Stimulated activated CD4-positive, alpha-beta T cell treated with anti-CD3 and anti-CD28 coated beads, Interleukin-4, amount 100 ng/mL, for 1 hour (primary cell): Measurements from ENCODE around the gene CDY2A.
"Not testable (repeated sequence)": the region's sequence is repeated elsewhere in the genome, so short reads cannot be mapped to it uniquely, and the experiment has no call there.

Experiments
- DNase-seq: peaks from one replicate; pipeline ENCODE4 v3.0.0-alpha.2; 2020

CDY2A gene, protein sequence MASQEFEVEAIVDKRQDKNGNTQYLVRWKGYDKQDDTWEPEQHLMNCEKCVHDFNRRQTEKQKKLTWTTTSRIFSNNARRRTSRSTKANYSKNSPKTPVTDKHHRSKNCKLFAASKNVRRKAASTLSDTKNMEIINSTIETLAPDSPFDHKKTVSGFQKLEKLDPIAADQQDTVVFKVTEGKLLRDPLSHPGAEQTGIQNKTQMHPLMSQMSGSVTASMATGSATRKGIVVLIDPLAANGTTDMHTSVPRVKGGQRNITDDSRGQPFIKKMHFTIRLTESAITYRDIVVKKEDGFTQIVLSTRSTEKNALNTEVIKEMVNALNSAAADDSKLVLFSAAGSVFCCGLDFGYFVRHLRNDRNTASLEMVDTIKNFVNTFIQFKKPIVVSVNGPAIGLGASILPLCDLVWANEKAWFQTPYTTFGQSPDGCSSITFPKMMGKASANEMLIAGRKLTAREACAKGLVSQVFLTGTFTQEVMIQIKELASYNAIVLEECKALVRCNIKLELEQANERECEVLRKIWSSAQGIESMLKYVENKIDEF

DNA sequence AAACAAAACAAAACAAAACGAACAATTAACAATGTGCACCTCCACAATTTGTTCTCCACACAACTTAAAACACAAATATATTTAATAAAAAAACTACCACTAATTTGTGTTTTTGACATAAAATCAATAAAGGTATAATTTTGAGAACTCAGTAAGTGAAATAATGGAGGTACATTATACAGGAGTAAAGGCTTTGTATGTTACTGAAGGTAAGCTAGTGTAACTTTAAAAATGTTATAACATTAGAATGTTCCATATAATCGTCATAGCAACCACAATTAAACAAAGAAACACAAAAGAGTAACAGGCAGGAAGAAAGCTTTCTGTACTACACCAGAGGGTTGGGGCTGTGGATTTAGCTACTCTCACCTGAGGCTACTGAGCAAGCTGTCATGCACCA is at the start of gene CDY2A:
CDY2A (plus strand) TSS at position 301 of the 400 bp plus-strand sequence. CDS start 328 bp downstream, outside the sequence.
- DNase-seq: not testable (repeated sequence)

DNA sequence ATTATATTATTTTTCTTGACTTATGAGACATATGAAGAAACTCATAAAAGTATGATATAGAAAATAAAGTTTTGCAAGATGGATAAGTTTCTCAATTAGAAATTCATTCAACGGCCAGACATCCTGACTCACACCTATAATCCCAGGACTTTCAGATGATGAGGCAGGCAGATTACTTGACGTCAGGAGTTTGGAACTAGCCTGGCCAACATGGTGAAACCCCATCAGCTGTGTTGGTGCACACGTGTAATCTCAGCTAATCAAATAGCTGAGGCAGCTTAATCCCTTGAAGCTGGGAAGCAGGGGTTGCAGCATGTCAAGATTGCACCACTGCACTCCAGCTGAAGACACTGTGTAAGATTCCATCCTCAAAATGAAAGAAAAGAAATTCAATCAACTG is 28.0 kb upstream of the CDY2A start:
- DNase-seq: not testable (repeated sequence)

DNA sequence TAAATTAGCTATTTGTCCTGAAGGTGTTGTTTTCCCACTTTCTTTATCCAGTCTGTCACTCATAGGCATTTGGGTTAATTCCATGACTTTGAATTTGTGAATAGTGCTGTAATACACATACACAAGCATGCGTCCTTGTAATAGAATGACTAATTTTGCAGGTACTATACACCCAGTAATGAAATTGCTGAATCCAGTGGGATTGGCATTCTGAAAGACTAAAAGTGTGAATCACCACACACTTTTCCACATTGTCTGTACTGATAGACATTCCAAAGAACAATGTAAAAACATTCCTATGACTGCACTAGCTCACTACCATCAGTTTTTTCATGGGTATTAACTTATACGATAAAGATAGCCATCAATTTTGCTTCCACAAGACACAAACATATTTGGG is 27.3 kb upstream of the CDY2A start:
- DNase-seq: not testable (repeated sequence)

DNA sequence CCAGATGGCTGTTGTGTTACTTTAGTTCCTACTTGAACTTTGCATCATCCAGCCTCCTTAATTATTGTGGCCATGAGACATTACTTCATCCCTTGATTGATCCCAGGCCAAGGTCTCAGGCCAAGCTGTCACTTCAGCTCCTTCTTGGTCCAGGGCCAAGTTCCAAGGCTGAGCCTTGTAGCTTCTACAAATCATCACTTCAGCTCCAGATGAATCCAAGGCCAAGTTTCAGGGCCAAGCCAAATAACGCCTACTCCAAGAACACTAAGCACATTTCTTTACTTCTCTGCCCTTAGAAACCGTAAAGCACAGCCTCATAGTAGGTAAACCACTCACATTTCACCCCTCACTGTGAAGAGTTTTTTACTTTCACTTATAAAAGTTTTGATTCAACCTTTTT is 1.7 kb upstream of the CDY2A start:
- DNase-seq: not testable (repeated sequence)

DNA sequence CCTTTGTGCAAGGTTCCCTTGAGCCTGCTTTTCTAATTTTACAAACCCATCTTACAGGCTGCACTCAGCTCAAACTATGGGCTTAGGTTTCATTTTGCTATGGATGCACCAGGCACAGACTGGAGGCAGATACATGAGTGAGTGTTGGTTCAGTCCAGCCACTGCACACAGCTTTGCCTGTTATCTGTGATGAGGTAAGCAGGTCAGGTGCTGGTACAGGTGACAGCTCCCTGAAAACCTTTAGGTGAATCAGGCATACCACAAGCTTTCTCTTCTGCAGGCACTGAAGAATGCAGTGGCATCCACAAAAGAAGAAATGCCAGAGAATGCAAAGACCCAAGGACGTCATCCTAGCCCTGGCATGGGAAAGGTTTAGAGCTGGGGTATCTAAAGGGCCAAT is 3.3 kb downstream of the CDY2A start:
- not testable (repeated sequence) for DNase-seq

DNA sequence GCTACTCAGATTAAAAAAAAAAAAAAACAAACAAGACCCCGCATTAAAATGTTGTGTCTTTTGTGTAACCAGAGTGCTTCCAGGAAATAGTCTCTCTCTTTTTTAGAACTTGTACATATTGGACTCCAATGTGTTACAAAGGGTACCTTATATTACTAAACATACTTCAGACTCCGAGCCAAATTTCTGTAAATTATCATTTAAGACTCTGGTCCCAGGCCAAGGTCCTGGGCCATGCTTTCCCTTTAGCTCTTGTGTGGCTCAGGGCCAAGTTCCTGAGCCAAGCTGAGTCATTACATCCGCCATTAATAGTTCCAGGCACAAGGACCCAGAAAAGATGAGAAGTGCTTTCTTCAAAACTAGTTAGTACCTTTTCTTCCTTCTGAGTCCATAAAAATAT is 4.6 kb downstream of the CDY2A start:
- DNase-seq: not testable (repeated sequence)

DNA sequence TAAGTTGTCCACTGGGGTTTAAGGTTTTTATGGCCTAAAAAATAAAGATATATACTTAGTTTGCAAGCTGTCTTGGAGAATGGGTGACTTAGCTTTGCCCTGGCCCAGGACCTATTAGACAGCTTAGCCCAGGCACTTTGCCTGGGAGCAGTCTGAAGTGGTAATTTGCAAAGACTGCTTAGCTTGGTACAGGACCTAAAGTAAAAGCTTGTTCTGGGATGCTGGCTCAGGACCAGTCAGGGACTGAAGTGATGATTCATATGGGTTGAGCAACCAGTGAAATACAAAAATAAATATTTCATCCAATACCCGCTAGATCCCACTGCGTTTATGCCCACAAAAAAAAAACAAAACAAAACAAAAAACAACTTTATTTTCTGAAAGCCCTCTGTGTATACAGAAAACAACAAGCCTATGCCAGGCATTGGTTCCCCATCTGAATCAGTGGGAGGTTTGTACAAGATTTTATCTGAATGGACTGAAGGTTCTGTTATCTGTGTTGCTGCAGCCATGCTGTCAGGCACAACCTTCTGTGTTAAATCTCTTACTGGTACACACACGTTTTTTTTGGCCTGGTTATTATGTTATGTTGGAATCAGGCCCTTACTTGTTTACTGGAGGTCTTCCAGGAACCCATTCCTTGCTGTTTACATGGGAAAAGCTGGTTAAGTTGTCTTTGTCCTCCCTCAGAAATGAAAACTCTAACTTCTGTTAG is 8.7 kb downstream of the CDY2A start:
- not testable (repeated sequence) for DNase-seq

DNA sequence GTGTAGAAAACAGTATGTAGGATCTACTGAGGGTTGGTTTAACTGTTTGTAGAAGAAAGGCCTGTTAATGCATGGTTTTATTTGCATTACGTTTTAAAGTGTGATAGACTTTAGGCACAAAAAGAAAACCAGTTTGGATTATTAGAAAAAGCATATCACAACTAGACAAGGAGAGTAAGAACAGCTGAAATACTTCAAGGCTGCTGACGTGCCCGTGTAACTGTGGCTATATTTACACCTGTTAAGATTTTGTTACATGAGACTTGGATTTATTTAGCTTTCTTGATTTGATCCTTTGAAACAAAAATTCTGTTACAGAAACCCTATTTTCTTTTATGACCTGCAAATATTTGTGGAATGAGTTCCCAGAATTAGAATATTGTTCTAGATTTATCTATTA is 9.3 kb downstream of the CDY2A start:
- not testable (repeated sequence) for DNase-seq

DNA sequence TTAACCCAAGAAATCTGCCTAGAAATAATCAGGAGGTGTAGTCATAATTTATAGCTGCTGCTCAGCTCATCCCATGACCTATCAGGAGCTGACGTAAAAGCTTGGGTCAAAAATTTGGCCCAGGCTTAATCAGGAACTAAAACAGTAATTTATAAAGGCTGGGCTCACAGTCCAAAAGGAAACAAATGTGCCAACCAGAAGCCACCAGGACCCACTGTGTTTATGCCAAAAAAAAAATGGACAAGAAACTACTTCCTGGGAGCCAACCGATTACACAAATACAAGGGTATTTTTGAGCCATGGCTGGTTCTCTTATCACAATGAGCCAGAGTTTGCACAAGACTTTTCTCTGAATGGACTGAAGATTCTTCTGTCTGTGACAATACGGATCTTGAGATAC is 19.4 kb downstream of the CDY2A start:
- DNase-seq: not testable (repeated sequence)

DNA sequence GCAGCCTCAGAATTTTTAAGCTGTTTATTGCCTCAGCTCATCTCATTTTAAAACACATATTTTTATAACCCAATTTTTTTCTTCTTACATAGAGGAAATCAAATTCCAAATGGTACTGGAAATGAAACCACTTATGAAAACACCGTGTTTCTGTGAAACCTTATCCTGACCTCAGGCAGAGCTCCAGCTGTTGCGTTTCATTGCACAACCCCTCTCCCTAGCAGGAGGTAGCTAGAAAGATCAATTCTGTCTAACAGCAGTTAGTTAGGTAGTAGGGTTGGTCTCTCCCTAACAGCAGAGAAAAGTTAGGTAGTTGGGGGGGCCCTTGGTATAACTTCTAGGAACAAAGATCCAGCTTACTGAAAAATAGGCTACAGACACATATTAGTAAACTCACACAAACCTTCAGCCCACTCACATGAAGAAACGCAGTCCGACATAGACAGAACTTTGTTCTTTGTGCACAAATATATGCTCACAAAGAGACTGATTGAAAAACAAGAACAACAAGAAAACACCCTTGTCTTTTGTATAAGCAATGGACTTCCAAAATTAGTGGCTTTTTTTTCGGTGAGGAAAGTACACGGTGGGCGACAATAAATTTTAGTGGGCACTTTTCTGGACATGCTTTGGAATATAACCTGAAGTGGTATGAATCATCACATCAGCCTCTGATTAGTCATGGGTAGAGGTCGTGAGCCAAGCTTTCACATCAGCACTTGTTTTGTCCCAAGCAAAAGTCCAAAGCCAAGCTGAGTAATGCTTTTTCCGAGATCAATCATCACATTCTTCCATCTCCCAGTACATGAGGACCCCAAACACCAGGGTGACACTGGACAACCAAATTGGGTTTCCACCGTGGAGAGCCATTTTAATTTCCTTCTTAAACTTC is 22.8 kb downstream of the CDY2A start:
- not testable (repeated sequence) for DNase-seq

DNA sequence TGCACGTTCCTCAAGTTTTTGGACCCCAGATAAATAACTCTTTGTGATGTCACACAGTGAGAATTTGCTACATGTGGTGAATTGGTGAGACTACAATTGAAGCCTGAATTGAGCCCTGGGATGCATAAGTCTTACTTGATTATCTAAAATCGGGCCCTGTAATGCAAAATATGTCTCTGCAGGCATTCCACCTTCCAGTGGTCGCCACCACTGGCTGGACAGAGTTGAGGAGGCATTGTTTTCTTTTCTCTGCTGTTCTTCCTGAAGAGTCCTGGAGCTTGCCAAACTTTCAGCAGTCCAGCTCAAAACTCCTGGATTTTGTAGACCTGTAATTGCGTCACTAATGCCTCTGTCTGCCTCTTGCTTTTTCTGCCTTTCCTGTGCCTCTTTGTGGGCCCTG is 23.5 kb downstream of the CDY2A start:
- not testable (repeated sequence) for DNase-seq

DNA sequence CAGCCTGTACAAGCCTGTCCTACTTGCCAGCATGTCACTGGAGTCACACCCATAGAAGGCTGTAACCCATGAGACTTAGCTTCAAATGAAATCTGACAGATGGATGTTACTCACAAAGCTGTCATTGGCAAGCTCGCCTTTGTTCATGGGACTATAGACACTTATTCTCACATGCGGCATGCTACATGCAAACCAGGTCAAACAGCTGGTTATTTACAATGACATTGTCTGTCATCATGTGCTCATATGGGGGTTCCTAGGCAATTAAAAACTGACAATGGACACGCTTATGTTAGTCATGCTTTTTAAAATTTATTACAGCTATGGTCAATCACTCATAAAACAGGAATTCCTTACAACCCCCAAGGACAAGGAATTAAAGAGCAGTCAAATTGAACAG is 30.9 kb downstream of the CDY2A start:
- not testable (repeated sequence) for DNase-seq

DNA sequence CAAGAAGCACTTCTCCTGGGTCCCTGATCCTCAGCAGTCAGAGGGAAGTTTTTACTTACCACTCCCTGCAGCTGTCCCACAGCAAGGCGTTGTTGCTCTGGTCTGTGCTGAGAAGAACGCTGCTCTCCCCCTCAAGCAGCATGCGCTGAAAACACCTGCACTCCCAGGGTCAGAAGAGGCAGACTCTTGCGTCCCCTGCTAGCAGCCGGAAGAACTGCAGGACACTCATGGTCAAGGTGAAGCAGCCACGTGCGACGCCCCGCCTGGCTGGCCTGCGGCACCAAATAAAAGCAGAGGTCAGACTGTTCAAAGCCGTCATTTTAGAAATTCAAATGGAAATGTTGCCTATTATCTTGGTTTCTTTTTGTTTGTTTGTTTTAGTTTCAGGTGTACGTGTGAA is 47.9 kb downstream of the CDY2A start:
- DNase-seq: not testable (repeated sequence)
